CD14-positive monocyte (primary cell): ENCODE measurements around the gene COL20A1. TPM values are rescaled to one million over a fixed set of nuclear protein-coding genes. Genes with fewer than 3 reads are reported as not detected.

Experiments used
- DNase-seq, 3 donors: peaks; one replicate each; pipeline ENCODE4 v3.0.0-alpha.2; 2011 to 2022
- H2AFZ ChIP-seq: 2 replicates; pipeline ENCODE4 v1.6.0; 2012; ENCODE audit warnings: mild to moderate bottlenecking, low read depth, low read length, inconsistent platforms; ENCODE audit not compliant: insufficient read depth, poor library complexity, severe bottlenecking
- H3K27ac ChIP-seq, 2 donors: 1 replicate in 1 of 2; 2 replicates in 1 of 2; pipeline ENCODE4 v1.5.1; 2012 to 2013; ENCODE audit warnings: low read length in 2 of 2, control low read depth in 1 of 2, inconsistent platforms in 1 of 2, low read depth in 1 of 2, mild to moderate bottlenecking in 1 of 2
- H3K27me3 ChIP-seq, 2 donors: one replicate each; pipeline versions ENCODE4 v1.6.0 to v1.6.1; 2011 to 2013; ENCODE audit warnings: low read length in 2 of 2; ENCODE audit not compliant: control insufficient read depth in 2 of 2, insufficient read depth in 2 of 2
- H3K36me3 ChIP-seq, 2 donors: replicated peaks in 1 of 2; 1 replicate in 1 of 2; 2 replicates in 1 of 2; pipeline versions ENCODE4 v1.5.1 to v1.6.1; 2012 to 2013; ENCODE audit warnings: low read length in 2 of 2, control low read depth in 1 of 2, inconsistent platforms in 1 of 2, mild to moderate bottlenecking in 1 of 2; ENCODE audit not compliant: insufficient read depth in 2 of 2, control insufficient read depth in 1 of 2
- H3K4me1 ChIP-seq, 2 donors: 1 replicate in 1 of 2; 2 replicates in 1 of 2; pipeline versions ENCODE4 v1.5.1 to v1.6.1; 2012 to 2013; ENCODE audit warnings: low read length in 2 of 2, control low read depth in 1 of 2, inconsistent platforms in 1 of 2, mild to moderate bottlenecking in 1 of 2, moderate library complexity in 1 of 2; ENCODE audit not compliant: insufficient read depth in 2 of 2, control insufficient read depth in 1 of 2
- H3K4me2 ChIP-seq: replicated peaks from 2 replicates; pipeline ENCODE3; 2012; ENCODE audit warnings: low read length, moderate library complexity, mild to moderate bottlenecking; ENCODE audit not compliant: poor library complexity, severe bottlenecking; ENCODE audit errors: extremely low read depth
- H3K4me3 ChIP-seq, 3 experiments: fragments of 200-600 bp in 1 of 3; sonication (generic) in 1 of 3; replicated peaks in 1 of 3; 1 replicate in 2 of 3; 2 replicates in 1 of 3; pipeline ENCODE4 v1.5.1; 2011 to 2013; ENCODE audit warnings: low read length in 3 of 3, mild to moderate bottlenecking in 3 of 3, control low read depth in 2 of 3, low read depth in 2 of 3, inconsistent platforms in 1 of 3, moderate library complexity in 1 of 3
- H3K79me2 ChIP-seq: 2 replicates; pipeline ENCODE4 v1.6.0; 2012; ENCODE audit warnings: mild to moderate bottlenecking, control low read depth, inconsistent platforms, low read length, moderate library complexity; ENCODE audit not compliant: insufficient read depth
- H3K9ac ChIP-seq: 2 replicates; pipeline ENCODE4 v1.6.0; 2017; ENCODE audit warnings: low read length, mild to moderate bottlenecking; ENCODE audit not compliant: insufficient read depth, poor library complexity, severe bottlenecking
- H3K9me3 ChIP-seq, 2 donors: replicated peaks in 1 of 2; 1 replicate in 1 of 2; 2 replicates in 1 of 2; pipeline versions ENCODE4 v1.5.1 to v1.6.1; 2012 to 2013; ENCODE audit warnings: low read length in 2 of 2, control low read depth in 1 of 2; ENCODE audit not compliant: control insufficient read depth in 1 of 2, insufficient read depth in 1 of 2
- H4K20me1 ChIP-seq: 2 replicates; pipeline ENCODE4 v1.6.0; 2012; ENCODE audit warnings: mild to moderate bottlenecking, low read length, control low read depth, moderate library complexity; ENCODE audit not compliant: insufficient read depth
- H3K27ac Mint-ChIP-seq, 7 donors: one replicate each; pipeline ENCODE4 v1.8.0; 2020; ENCODE audit warnings: mild to moderate bottlenecking in 7 of 7, mixed read lengths in 7 of 7, moderate library complexity in 6 of 7, inconsistent platforms in 2 of 7
- H3K27me3 Mint-ChIP-seq, 3 donors: one replicate each; pipeline ENCODE4 v1.8.0; 2021 to 2022; ENCODE audit warnings: low read depth in 3 of 3, mild to moderate bottlenecking in 3 of 3, mixed read lengths in 3 of 3, moderate library complexity in 3 of 3, inconsistent platforms in 1 of 3
- H3K36me3 Mint-ChIP-seq, 2 donors: one replicate each; pipeline ENCODE4 v1.8.0; 2020; ENCODE audit warnings: mixed read lengths in 2 of 2, inconsistent platforms in 1 of 2, mild to moderate bottlenecking in 1 of 2
- H3K4me1 Mint-ChIP-seq: one replicate; pipeline ENCODE4 v1.8.0; 2020; ENCODE audit warnings: mild to moderate bottlenecking, mixed read lengths
- H3K4me3 Mint-ChIP-seq, 2 donors: one replicate each; pipeline ENCODE4 v1.8.0; 2020; ENCODE audit warnings: mild to moderate bottlenecking in 2 of 2, mixed read lengths in 2 of 2, moderate library complexity in 1 of 2
- H3K9me3 Mint-ChIP-seq, 7 donors: one replicate each; pipeline ENCODE4 v1.8.0; 2020 to 2022; ENCODE audit warnings: mixed read lengths in 7 of 7, mild to moderate bottlenecking in 6 of 7, moderate library complexity in 6 of 7, inconsistent platforms in 2 of 7
- WGBS: methylation state at CpG from one replicate; pipeline ENCODE4 v1.1.5; 2013; ENCODE audit warnings: missing lambda C conversion rate; ENCODE audit not compliant: insufficient coverage; 5-methylcytosine and 5-hydroxymethylcytosine counted together
- intact Hi-C, 2 donors: fragments of 100-400 bp; cut with micrococcal nuclease; formaldehyde crosslinking; loops; one replicate each; pipeline versions ENCODE4 v1.15.0 to v1.15.1; 2023
- polyA plus RNA-seq, 3 donors: library from polyadenylated mRNA; depleted of rRNA in 1 of 3; unstranded in 2 of 3; stranded (reverse) in 1 of 3; fragments of 300-500 nt in 2 of 3; fragments of >200 nt in 1 of 3; fragmentation: Illumina TruSeq in 2 of 3; gene quantifications; 1 replicate in 2 of 3; 2 replicates in 1 of 3; pipeline ENCODE4 v1.2.3, GENCODE V29; 2012 to 2021
- TF ChIP-seq, protein P1 (sequence below): fragments of 200-600 bp; IDR thresholded peaks from one replicate; pipeline ENCODE4 v1.8.0; 2022; ENCODE audit warnings: antibody characterized with exemption, mild to moderate bottlenecking

Gene COL20A1
- polyA plus RNA-seq, 3 donors, result not detected

DNA sequence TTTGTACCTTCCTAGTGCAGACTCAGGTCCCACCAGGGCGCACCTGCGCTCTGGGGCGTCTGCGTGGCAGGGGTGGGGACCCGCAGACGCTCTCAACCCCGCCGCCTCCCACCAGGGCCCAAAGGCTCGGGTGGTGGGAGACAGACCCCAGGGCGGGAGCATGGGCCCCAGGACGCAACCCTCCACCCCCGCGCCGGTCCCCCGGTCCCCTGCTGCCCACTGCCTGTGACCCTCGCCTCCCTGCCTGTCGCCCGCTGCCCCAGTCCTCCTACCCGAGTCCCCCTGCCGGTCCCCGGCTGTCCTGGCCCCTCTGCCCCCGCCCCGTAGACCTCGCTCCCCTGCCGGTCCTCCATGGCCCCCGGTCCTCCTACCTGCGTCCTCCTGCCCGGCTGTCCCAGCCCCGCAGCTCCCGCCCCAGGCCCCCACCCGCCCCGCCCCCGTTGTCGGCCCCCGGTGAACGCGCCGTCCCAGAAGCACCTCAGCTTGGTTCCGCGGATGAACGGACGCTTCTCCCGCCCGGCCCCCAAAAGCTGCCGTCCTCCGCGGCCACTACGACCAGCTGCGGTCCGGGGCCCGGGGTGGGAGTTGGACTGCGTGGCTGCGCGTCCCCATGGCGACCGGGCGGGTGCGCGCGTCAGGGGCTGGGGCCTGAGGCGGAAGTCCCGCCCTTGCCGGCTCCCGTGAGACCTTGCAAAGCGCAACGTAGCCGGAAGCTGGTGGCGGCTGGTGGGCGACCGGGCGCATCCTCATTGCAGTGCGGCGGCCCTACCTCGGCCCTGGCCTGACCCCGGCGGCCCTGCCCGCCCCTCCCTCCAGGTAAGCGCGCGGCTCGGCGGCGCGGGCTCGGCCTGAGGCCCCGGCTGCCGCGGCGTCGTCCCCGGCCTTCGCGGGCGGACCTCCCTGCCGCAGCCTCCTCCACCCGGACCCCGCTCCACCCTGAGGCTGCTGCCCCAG lies 20.6 kb upstream of the COL20A1 start, which contains the start of gene ARFGAP1:
TSS of gene ARFGAP1 (plus strand) at position 709 of the 954 bp plus-strand sequence. CDS start 2,768 bp downstream, outside the sequence.
- under 1% methylated on average over 89 of the region's 97 CpGs for WGBS
- Mint-ChIP-seq H3K4me1 (peaks cover 22% of the 10 kb centered on the region), H3K36me3 (peaks cover 17 to 21% of the 10 kb centered on the region in 2 donors), H3K4me3 (peak within 1 kb of the TSS; percentile 84 to 91), H3K27ac (peak within 1 kb of the TSS; percentile 74 to 93 (median 86)), H3K9me3 (no peaks in the 10 kb centered on the region), H3K27me3 (peaks cover 2 to 21% (median 9%) of the 10 kb centered on the region in 3 donors)
- peaks cover 17 to 19% of the 10 kb centered on the region in 2 donors for H3K4me1 ChIP-seq
- peak within 1 kb of the TSS; percentile 75 to 87 (median 87) for H3K4me3 ChIP-seq
- peaks cover 48% of the 10 kb centered on the region for H3K79me2 ChIP-seq
- peaks cover 39% of the 10 kb centered on the region for H4K20me1 ChIP-seq
- peak within 1 kb of the TSS; percentile 81 for H2AFZ ChIP-seq
- no peaks in the 10 kb centered on the region for H3K9me3 ChIP-seq
- H3K4me2 ChIP-seq, result peak within 1 kb of the TSS; percentile 98
- peaks cover 18 to 20% of the 10 kb centered on the region in 2 donors for H3K36me3 ChIP-seq
- DNase-seq, result peak; percentile 80 to 86 (median 84)
- intact Hi-C loops, result loop anchor here (5.0 to 10.0 kb wide), 2 partner anchors 50 to 632 kb away; no protein-coding TSS in a partner anchor
- TF ChIP-seq, protein P1, sequence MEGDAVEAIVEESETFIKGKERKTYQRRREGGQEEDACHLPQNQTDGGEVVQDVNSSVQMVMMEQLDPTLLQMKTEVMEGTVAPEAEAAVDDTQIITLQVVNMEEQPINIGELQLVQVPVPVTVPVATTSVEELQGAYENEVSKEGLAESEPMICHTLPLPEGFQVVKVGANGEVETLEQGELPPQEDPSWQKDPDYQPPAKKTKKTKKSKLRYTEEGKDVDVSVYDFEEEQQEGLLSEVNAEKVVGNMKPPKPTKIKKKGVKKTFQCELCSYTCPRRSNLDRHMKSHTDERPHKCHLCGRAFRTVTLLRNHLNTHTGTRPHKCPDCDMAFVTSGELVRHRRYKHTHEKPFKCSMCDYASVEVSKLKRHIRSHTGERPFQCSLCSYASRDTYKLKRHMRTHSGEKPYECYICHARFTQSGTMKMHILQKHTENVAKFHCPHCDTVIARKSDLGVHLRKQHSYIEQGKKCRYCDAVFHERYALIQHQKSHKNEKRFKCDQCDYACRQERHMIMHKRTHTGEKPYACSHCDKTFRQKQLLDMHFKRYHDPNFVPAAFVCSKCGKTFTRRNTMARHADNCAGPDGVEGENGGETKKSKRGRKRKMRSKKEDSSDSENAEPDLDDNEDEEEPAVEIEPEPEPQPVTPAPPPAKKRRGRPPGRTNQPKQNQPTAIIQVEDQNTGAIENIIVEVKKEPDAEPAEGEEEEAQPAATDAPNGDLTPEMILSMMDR, result no peak
- H3K9ac ChIP-seq, result peak within 1 kb of the TSS; percentile 92
- peak within 1 kb of the TSS; percentile 56 to 84 for H3K27ac ChIP-seq
- H3K27me3 ChIP-seq, result peaks cover 0 to 3% of the 10 kb centered on the region in 2 donors

DNA sequence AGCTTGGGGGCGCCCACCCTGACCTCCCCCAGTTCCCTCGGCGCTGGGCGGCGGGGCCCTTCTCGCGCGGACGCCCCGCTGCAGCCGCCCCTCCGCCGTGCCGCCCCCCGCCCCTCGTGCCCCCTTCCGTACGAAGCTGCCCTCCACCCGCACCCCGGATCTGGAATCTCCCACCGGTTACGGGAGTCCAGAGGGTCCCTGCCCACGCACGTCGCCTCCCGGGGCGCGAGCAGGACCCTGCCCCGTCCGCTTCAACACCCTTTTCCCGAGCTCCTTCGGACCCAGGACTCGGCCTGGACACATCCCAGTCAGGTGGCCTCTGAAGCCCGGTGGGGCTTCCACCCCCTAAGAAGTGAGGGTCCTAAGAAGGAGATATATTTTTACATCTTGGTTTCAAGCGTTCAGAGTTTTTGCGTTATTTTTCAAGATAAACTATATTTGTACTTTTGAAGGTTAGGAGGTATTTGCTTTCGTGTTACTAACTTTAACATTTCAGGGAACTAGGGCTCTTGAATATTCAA lies 19.9 kb upstream of the COL20A1 start:
- intact Hi-C loops, result loop anchor here (5.0 to 10.0 kb wide), 2 partner anchors 51 to 632 kb away; no protein-coding TSS in a partner anchor
- peaks cover 48% of the 10 kb centered on the region for H3K79me2 ChIP-seq

More for the DNA sequence above, 19.9 kb upstream of the COL20A1 start:
- peaks cover 22% of the 10 kb centered on the region for H3K4me1 Mint-ChIP-seq
- peak overlapping the region; percentile 56 to 84 for H3K27ac ChIP-seq
- H3K27me3 Mint-ChIP-seq, result peaks cover 0 to 18% (median 8%) of the 10 kb centered on the region in 3 donors
- no peak for DNase-seq
- H3K36me3 Mint-ChIP-seq, result peaks cover 19 to 29% of the 10 kb centered on the region in 2 donors
- H4K20me1 ChIP-seq, result peaks cover 47% of the 10 kb centered on the region
- 0% methylated on average over 24 of the region's 37 CpGs for WGBS
- TF ChIP-seq, protein P1, result no peak
- H3K4me2 ChIP-seq, result peak overlapping the region; percentile 98
- no peaks in the 10 kb centered on the region for H3K9me3 ChIP-seq
- peaks cover 0 to 3% of the 10 kb centered on the region in 2 donors for H3K27me3 ChIP-seq
- peak overlapping the region; percentile 81 for H2AFZ ChIP-seq
- peak overlapping the region; percentile 92 for H3K9ac ChIP-seq
- H3K4me3 ChIP-seq, result peak overlapping the region; percentile 75 to 87 (median 87)
- no peaks in the 10 kb centered on the region for H3K9me3 Mint-ChIP-seq
- peak overlapping the region; percentile 74 to 93 (median 86) for H3K27ac Mint-ChIP-seq
- peaks cover 17 to 19% of the 10 kb centered on the region in 2 donors for H3K4me1 ChIP-seq
- H3K4me3 Mint-ChIP-seq, result peak overlapping the region; percentile 84 to 91
- peaks cover 25 to 28% of the 10 kb centered on the region in 2 donors for H3K36me3 ChIP-seq
